Right cardiac atrium (tissue), 5 donors: ENCODE results near the gene TENT4A. TPM values are rescaled to one million over a fixed set of nuclear protein-coding genes. Genes with fewer than 3 reads are reported as not detected.
"Not testable (repeated sequence)": the region's sequence is repeated elsewhere in the genome, so short reads cannot be mapped to it uniquely, and the experiment has no call there.

Experiments used
- ATAC-seq, 2 donors: fragments of 200-7000 bp; cut with Tn5 transposase; one replicate each; pipeline versions ENCODE4 v1.8.0 to v1.9.1; 2020; ENCODE audit warnings: moderate library complexity in 2 of 2, mild to moderate bottlenecking in 1 of 2
- DNase-seq, 3 donors: peaks; one replicate each; pipeline ENCODE4 v3.0.0-alpha.2; 2020
- H3K27ac ChIP-seq: one replicate; pipeline ENCODE4 v1.5.1; 2013; ENCODE audit warnings: mild to moderate bottlenecking, low read length, control low read depth, moderate library complexity
- H3K27me3 ChIP-seq: one replicate; pipeline ENCODE4 v1.6.1; 2013; ENCODE audit not compliant: control insufficient read depth, insufficient read depth
- H3K4me1 ChIP-seq: one replicate; pipeline ENCODE4 v1.6.1; 2013; ENCODE audit warnings: low read length; ENCODE audit not compliant: control insufficient read depth, insufficient read depth
- H3K4me3 ChIP-seq: one replicate; pipeline ENCODE4 v1.5.1; 2013; ENCODE audit warnings: low read length, control low read depth
- H3K9me3 ChIP-seq: one replicate; pipeline ENCODE4 v1.6.1; 2013; ENCODE audit warnings: low read length; ENCODE audit not compliant: control insufficient read depth
- WGBS: extraction: QIAGEN DNeasy Blood & Tissue Kit; methylation state at CpG from one replicate; pipeline ENCODE4 v1.1.7; 2013; 5-methylcytosine and 5-hydroxymethylcytosine counted together
- intact Hi-C, 4 donors: fragments of 100-400 bp; cut with DNase I; formaldehyde crosslinking; loops; one replicate each; pipeline versions ENCODE4 v1.11.0 to v1.14.0; 2022 to 2023
- polyA plus RNA-seq: library from polyadenylated mRNA; stranded (reverse); fragments of 200-250 nt; gene quantifications from one replicate; pipeline ENCODE4 v1.2.3, GENCODE V29; 2013
- total RNA-seq, 4 donors: library from RNA; stranded (reverse); fragmentation: NEBNext Ultra II Directional; extraction: Animal tissue kit (Norgen Biotek cat#: 25700); gene quantifications; one replicate each; pipeline ENCODE4 v1.2.1, GENCODE V29; 2021
- donor health status: healthy with polysubstance abuse.
- donor health status: DM: no; HTN: yes; CAD: no.
- donor health status: DM: no; HTN: no; CAD: no.
- donor health status: DM: no; HTN: yes; CAD: no; lungs with severe emphysema.
- donor health status: DM: yes; HTN: yes; CAD: no.

TENT4A gene
- total and polyA plus RNA-seq, 5 donors: 4.7 to 14.5 (median 11.8) TPM

GRCh38 chr5:6770826-6771607 lies 57.8 kb downstream of the TENT4A start:
- no peak overlapping the region for H3K27ac ChIP-seq
- DNase-seq (no peak), ATAC-seq (no peak)
- intact Hi-C loops: no loop called here
- H3K4me3 ChIP-seq: no peak overlapping the region
- WGBS: 89% methylated on average over 11 of the region's 11 CpGs
- no peaks in the 10 kb centered on the region for H3K27me3 ChIP-seq
- H3K4me1 ChIP-seq: peaks cover 3% of the 10 kb centered on the region
- peaks cover 2% of the 10 kb centered on the region for H3K9me3 ChIP-seq

- peak in 1 of 3 donors; percentile 17 for DNase-seq
- intact Hi-C loops: no loop called here
- Histone ChIP-seq H3K27me3 (no peaks in the 10 kb centered on the region), H3K9me3 (peaks cover 2% of the 10 kb centered on the region), H3K4me3 (no peak overlapping the region), H3K4me1 (no peaks in the 10 kb centered on the region), H3K27ac (no peak overlapping the region)
- 78% methylated on average over 11 of the region's 11 CpGs for WGBS
- ATAC-seq: no peak
Observed at GRCh38 chr5:6772886-6773285, 59.7 kb downstream of the TENT4A start.

GRCh38 chr5:6773342-6774035 lies 60.3 kb downstream of the TENT4A start:
- DNase-seq (peak in 1 of 3 donors; percentile 33), ATAC-seq (no peak)
- no peaks in the 10 kb centered on the region for H3K4me1 ChIP-seq
- no peak overlapping the region for H3K27ac ChIP-seq
- intact Hi-C loops: no loop called here
- 94% methylated on average over 36 of the region's 46 CpGs for WGBS
- H3K4me3 ChIP-seq: no peak overlapping the region
- H3K9me3 ChIP-seq: peaks cover 2% of the 10 kb centered on the region
- H3K27me3 ChIP-seq: no peaks in the 10 kb centered on the region

- ATAC-seq, H3K4me3 ChIP-seq, H3K27me3 ChIP-seq, H3K4me1 ChIP-seq, intact Hi-C loops, H3K9me3 ChIP-seq, H3K27ac ChIP-seq: not testable (repeated sequence)
- WGBS: 87% methylated on average over 14 of the region's 27 CpGs
- peak in 1 of 3 donors; percentile 13 for DNase-seq
Observed at GRCh38 chr5:6774207-6774606, 61.0 kb downstream of the TENT4A start.

- no peak overlapping the region for H3K4me3 ChIP-seq
- ATAC-seq: no peak
- no peaks in the 10 kb centered on the region for H3K4me1 ChIP-seq
- peaks cover 4% of the 10 kb centered on the region for H3K9me3 ChIP-seq
- peak in 1 of 3 donors; percentile 3 for DNase-seq
- H3K27ac ChIP-seq: no peak overlapping the region
- WGBS: 52% methylated on average over 15 of the region's 15 CpGs
- H3K27me3 ChIP-seq: no peaks in the 10 kb centered on the region
- intact Hi-C loops: no loop called here
Observed at GRCh38 chr5:6774721-6775204, 61.5 kb downstream of the TENT4A start.

GRCh38 chr5:6775571-6775970 lies 62.3 kb downstream of the TENT4A start:
- 43% methylated on average over 17 of the region's 17 CpGs for WGBS
- H3K4me1 ChIP-seq: no peaks in the 10 kb centered on the region
- intact Hi-C loops: no loop called here
- no peak overlapping the region for H3K4me3 ChIP-seq
- H3K9me3 ChIP-seq: peaks cover 5% of the 10 kb centered on the region
- no peaks in the 10 kb centered on the region for H3K27me3 ChIP-seq
- H3K27ac ChIP-seq: no peak overlapping the region
- peak in 1 of 2 donors; percentile 30 for ATAC-seq
- DNase-seq: peak in 1 of 3 donors; percentile 30

- 92% methylated on average over 7 of the region's 7 CpGs for WGBS
- H3K27ac ChIP-seq: no peak overlapping the region
- ATAC-seq: no peak
- peaks cover 10% of the 10 kb centered on the region for H3K9me3 ChIP-seq
- no peaks in the 10 kb centered on the region for H3K4me1 ChIP-seq
- intact Hi-C loops: no loop called here
- no peak for DNase-seq
- no peaks in the 10 kb centered on the region for H3K27me3 ChIP-seq
- no peak overlapping the region for H3K4me3 ChIP-seq
Observed at GRCh38 chr5:6780802-6781391, 67.7 kb downstream of the TENT4A start.

- ATAC-seq: no peak
- WGBS: 84% methylated on average over 3 of the region's 3 CpGs
- no peak overlapping the region for H3K4me3 ChIP-seq
- DNase-seq: no peak
- no peak overlapping the region for H3K27ac ChIP-seq
- H3K9me3 ChIP-seq: peaks cover 10% of the 10 kb centered on the region
- no peaks in the 10 kb centered on the region for H3K4me1 ChIP-seq
- no peaks in the 10 kb centered on the region for H3K27me3 ChIP-seq
- intact Hi-C loops: no loop called here
Observed at GRCh38 chr5:6781716-6782115, 68.5 kb downstream of the TENT4A start.

GRCh38 chr5:6783787-6784186 lies 70.6 kb downstream of the TENT4A start:
- intact Hi-C loops: no loop called here
- Histone ChIP-seq H3K9me3 (peaks cover 10% of the 10 kb centered on the region), H3K4me3 (no peak overlapping the region), H3K27me3 (no peaks in the 10 kb centered on the region), H3K4me1 (no peaks in the 10 kb centered on the region), H3K27ac (no peak overlapping the region)
- 82% methylated on average over 2 of the region's 2 CpGs for WGBS
- DNase-seq (no peak), ATAC-seq (no peak)

- Histone ChIP-seq H3K4me3 (no peak overlapping the region), H3K27ac (no peak overlapping the region), H3K27me3 (no peaks in the 10 kb centered on the region), H3K9me3 (peaks cover 8% of the 10 kb centered on the region), H3K4me1 (no peaks in the 10 kb centered on the region)
- ATAC-seq: no peak
- DNase-seq: no peak
- 85% methylated on average over 7 of the region's 7 CpGs for WGBS
- intact Hi-C loops: no loop called here
Observed at GRCh38 chr5:6784481-6784880, 71.2 kb downstream of the TENT4A start.
